Pancreas (tissue), 10 donors: ENCODE data around the gene TMED1. TPM values are rescaled to one million over a fixed set of nuclear protein-coding genes. Genes with fewer than 3 reads are reported as not detected.

Experiments
- ATAC-seq, 4 donors: fragments of 200-7000 bp; cut with Tn5 transposase; one replicate each; pipeline versions ENCODE4 v1.8.0 to v1.9.1; 2020; ENCODE audit warnings: mild to moderate bottlenecking in 4 of 4, moderate library complexity in 4 of 4
- DNase-seq, 6 donors: peaks; one replicate each; pipeline ENCODE4 v3.0.0-alpha.2; 2020
- FAIRE-seq: peaks from 2 replicates; lab custom pipeline; 2012; peaks lifted over from hg19 to GRCh38; lab: Jason Lieb, UNC
- H3K27ac ChIP-seq, 4 donors: fragments of 200-600 bp; sonication (generic); 1 replicate in 3 of 4; 2 replicates in 1 of 4; pipeline versions ENCODE4 v1.5.0 to v1.8.0; 2020
- H3K27me3 ChIP-seq, 4 donors: fragments of 200-600 bp; one replicate each; pipeline ENCODE4 v1.8.0; 2021
- H3K36me3 ChIP-seq, 3 donors: fragments of 200-600 bp; sonication (generic) in 1 of 3; one replicate each; pipeline versions ENCODE4 v1.5.0 to v1.8.0; 2020 to 2021
- H3K4me1 ChIP-seq, 3 donors: fragments of 200-600 bp; one replicate each; pipeline ENCODE4 v1.8.0; 2021
- H3K4me3 ChIP-seq, 4 donors: fragments of 200-600 bp; sonication (generic) in 2 of 4; one replicate each; pipeline versions ENCODE4 v1.5.0 to v1.8.0; 2020 to 2021
- H3K9me3 ChIP-seq, 4 donors: fragments of 200-600 bp; one replicate each; pipeline ENCODE4 v1.8.0; 2021
- CTCF ChIP-seq, 4 donors: fragments of 200-600 bp; sonication (generic) in 3 of 4; IDR thresholded peaks; one replicate each; pipeline versions ENCODE4 v1.5.0 to v1.8.0; 2021; ENCODE audit warnings: antibody characterized with exemption in 4 of 4
- WGBS, 2 donors: extraction: QIAGEN DNeasy Blood & Tissue Kit; methylation state at CpG; one replicate each; pipeline ENCODE4 v1.1.7; 2013; 5-methylcytosine and 5-hydroxymethylcytosine counted together
- intact Hi-C, 3 donors: fragments of 100-400 bp; cut with DNase I; formaldehyde crosslinking; loops; one replicate each; pipeline versions ENCODE4 v1.11.1 to v1.14.2; 2022
- polyA plus RNA-seq, 2 donors: library from polyadenylated mRNA; stranded (reverse); fragments of 200-250 nt; gene quantifications; one replicate each; pipeline ENCODE4 v1.2.3, GENCODE V29; 2013
- total RNA-seq, 6 donors: library from RNA; stranded (reverse); fragmentation: NEBNext Ultra II Directional in 4 of 6; extraction: Animal tissue kit (Norgen Biotek cat#: 25700) in 4 of 6; gene quantifications; one replicate each; pipeline versions ENCODE4 v1.2.1 to v1.2.4, GENCODE V29; 2021 to 2023
- donor health status: healthy with polysubstance abuse.
- donor health status: DM: no; HTN: no; CAD: no; lungs with moderate emphysema.
- donor health status: DM: no; HTN: no; CAD: no.
- donor health status: control.
- donor health status: control.
- donor health status: Bipolar disorder and iron deficiency.
- donor health status: DM: yes; HTN: yes; CAD: no.
- donor health status: DM: no; HTN: no; CAD: no.
- donor health status: DM: no; HTN: no; CAD: no.
- donor health status: DM: yes; HTN: yes; CAD: no.

Gene TMED1
- total and polyA plus RNA-seq, 8 donors = 13.6 to 32.3 (median 20.4) TPM

DNA sequence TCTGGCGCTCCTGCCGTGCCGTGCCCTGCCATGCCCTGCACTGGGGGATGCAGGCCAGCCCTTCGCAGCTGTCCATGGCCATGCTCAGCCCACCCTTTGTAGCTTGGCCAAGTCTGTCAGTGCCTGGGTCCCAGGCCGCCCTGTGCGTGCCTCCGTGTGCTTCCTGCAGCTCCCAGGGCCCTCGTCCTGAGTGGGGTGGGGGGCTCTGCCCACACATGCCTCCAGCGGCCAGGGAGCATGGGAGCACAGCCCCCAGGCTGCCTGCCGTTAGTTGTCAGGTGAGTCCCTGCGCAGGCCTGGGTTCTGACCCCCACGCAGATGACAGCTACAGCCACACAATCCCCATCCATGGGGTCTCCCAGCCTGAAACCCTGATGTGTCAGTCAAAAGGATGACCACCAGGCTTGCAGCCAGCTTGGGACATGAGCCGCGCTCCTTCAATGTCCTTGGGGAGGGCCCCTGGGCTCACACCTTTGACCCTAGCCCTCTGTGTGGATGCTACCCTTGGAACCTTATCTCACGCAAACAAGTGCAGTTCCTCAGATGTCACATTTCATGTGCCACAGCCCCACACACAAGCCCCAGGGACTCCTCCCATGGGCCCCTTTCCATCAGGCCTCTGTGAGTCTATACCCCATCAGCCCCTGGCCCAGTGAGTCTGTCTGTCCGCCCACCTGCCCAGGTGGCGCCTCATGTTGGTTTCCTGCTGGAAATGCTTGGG is 24.5 kb downstream of the TMED1 start:
- no peak overlapping the region for H3K27ac ChIP-seq
- FAIRE-seq = no peak
- H3K36me3 ChIP-seq = peaks cover 0 to 43% (median 14%) of the 10 kb centered on the region in 3 donors
- DNase-seq = no peak
- no peak for TF ChIP-seq CTCF (IDR thresholded peaks at IDR 0.05)
- intact Hi-C loops = no loop called here
- WGBS, 2 donors = 93 to 95% methylated on average over 17 of the region's 17 CpGs
- H3K4me1 ChIP-seq = no peaks in the 10 kb centered on the region
- no peaks in the 10 kb centered on the region for H3K27me3 ChIP-seq
- ATAC-seq = no peak
- H3K9me3 ChIP-seq = no peaks in the 10 kb centered on the region
- H3K4me3 ChIP-seq = no peak overlapping the region

DNA sequence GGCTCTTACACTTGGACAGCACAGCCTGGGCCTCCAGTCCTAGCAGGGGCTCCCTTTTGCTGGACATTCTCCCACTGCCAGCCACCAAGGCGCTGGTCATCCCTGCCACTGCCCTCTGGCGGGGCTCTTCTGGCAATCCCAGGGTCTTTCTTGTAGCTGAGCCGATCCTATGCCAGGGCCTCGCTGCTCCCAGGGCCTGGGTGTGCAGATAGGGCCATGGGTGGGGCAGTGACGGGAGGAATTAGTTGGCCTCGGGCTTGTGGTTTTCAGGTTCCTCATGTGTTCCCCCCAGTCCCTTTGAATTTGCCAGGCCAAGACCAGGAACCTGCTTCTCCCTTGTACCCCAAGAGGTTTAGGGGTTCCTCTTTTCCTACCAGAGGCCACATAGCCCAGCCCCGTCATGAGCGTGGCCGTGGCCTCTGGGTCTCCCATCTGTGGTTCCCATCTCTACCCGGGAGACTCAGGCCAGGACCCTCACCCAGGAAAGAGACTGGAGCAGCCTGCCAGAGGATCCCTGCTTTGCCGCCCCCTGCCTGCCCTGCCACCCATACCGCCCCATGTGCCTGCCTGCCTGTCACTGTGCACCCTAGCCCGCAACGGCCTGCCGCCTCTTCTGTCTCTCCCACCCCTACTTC is 26.2 kb downstream of the TMED1 start:
- Histone ChIP-seq H3K9me3 (no peaks in the 10 kb centered on the region), H3K36me3 (peaks cover 0 to 50% (median 14%) of the 10 kb centered on the region in 3 donors), H3K4me1 (no peaks in the 10 kb centered on the region), H3K27ac (no peak overlapping the region), H3K4me3 (no peak overlapping the region), H3K27me3 (no peaks in the 10 kb centered on the region)
- whole genome bisulfite sequencing, 2 donors = 91 to 93% methylated on average over 15 of the region's 15 CpGs
- FAIRE-seq (no peak), ATAC-seq (peak in 2 of 4 donors; percentile 12 to 13), DNase-seq (no peak)
- intact Hi-C loops = no loop called here
- TF ChIP-seq CTCF (IDR thresholded peaks at IDR 0.05) = no peak

DNA sequence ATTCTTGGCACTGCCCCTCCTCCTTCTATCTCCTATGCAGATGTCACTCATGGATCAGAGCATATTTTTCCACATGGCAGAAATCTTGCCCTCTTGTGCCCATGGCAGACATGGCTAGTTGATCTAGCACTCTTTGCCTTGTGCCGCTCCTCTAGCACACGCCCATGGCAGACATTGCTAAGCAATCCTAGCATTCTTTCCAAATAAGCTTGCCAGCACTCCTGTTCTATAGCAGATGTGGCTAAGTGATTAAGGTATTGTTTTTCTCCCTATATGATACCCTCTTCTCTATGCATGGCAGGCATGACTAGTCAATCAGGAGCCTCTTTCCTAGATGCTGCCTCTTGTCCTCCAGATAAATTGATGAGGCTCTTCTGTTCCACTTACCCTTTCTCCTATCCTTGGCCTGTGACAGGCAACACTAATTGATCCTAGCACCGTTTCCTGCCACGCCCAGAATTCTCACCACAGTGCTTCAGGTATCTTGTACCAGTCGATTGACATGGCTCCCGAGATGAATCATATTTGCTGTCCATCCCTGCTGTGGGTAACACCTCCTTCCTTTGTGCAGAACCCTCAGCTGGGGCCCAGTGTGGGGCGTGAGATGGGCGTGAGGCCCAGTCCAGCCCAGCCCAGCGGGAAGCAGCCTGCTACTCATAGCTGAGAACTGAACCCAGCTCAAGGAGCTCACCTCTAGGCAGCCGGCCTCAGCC is 26.9 kb downstream of the TMED1 start:
- H3K36me3 ChIP-seq = peaks cover 5 to 49% (median 17%) of the 10 kb centered on the region in 3 donors
- H3K27me3 ChIP-seq = no peaks in the 10 kb centered on the region
- H3K4me3 ChIP-seq = no peak overlapping the region
- H3K9me3 ChIP-seq = no peaks in the 10 kb centered on the region
- H3K27ac ChIP-seq = no peak overlapping the region
- intact Hi-C loops = no loop called here
- peak in 3 of 4 donors; percentile 11 to 27 (median 22) for ATAC-seq
- no peak for DNase-seq
- H3K4me1 ChIP-seq = no peaks in the 10 kb centered on the region
- FAIRE-seq = no peak
- no peak for TF ChIP-seq CTCF (IDR thresholded peaks at IDR 0.05)
- 85 to 88% methylated on average over 10 of the region's 10 CpGs for WGBS, 2 donors

- WGBS, 2 donors = 92 to 93% methylated on average over 11 of the region's 11 CpGs
- Histone ChIP-seq H3K36me3 (peaks cover 5 to 53% (median 6%) of the 10 kb centered on the region in 3 donors), H3K4me3 (no peak overlapping the region), H3K4me1 (no peaks in the 10 kb centered on the region), H3K27me3 (no peaks in the 10 kb centered on the region), H3K9me3 (no peaks in the 10 kb centered on the region), H3K27ac (no peak overlapping the region)
- FAIRE-seq (no peak), ATAC-seq (no peak), DNase-seq (no peak)
- intact Hi-C loops = no loop called here
- TF ChIP-seq CTCF (IDR thresholded peaks at IDR 0.05) = no peak
Observed at GRCh38 chr19:10805758-10806247, 30.2 kb downstream of the TMED1 start.
